ENCODE measurements around the gene SPDYE1. TPM values are rescaled to one million over a fixed set of nuclear protein-coding genes. Genes with fewer than 3 reads are reported as not detected.

The SPDYE1 gene
- total and polyA plus RNA-seq, 2 of the 13 experiments (the other 11 are each of a cell fraction or from before 2014, with no cell fraction given): not detected

- TF ChIP-seq PRDM15 (CRISPR knock-in tag; IDR thresholded peaks at IDR 0.05) (no peak; the same call in 1 of the 2 replicates), WIZ (CRISPR knock-in tag; IDR thresholded peaks at IDR 0.05) (no peak), PRPF4 (IDR thresholded peaks at IDR 0.05; ENCODE audit: low read depth, low read length, poor library complexity, severe bottlenecking) (no peak), ZEB1 (IDR thresholded peaks at IDR 0.05; ENCODE audit: insufficient replicate concordance, low read depth) (no peak), ZNF891 (CRISPR knock-in tag; IDR thresholded peaks at IDR 0.05) (peak; percentile 89), HMG20A (CRISPR knock-in tag; IDR thresholded peaks at IDR 0.05; ENCODE audit: borderline replicate concordance) (no peak), ZNF431 (CRISPR knock-in tag; IDR thresholded peaks at IDR 0.05; ENCODE audit: borderline replicate concordance, low read depth) (peak; percentile 80; the same call in 1 of the 2 replicates), HINFP (CRISPR knock-in tag; IDR thresholded peaks at IDR 0.05; ENCODE audit: low read depth) (0 out of 2 replicates have a peak, but pooled peaks have one; percentile 26), ZNF260 (CRISPR knock-in tag; IDR thresholded peaks at IDR 0.05; ENCODE audit: borderline replicate concordance, low read depth) (no peak), KLF12 (CRISPR knock-in tag; IDR thresholded peaks at IDR 0.05; ENCODE audit: borderline replicate concordance) (peak; percentile 47; the same call in 1 of the 2 replicates), ZZZ3 (CRISPR knock-in tag; IDR thresholded peaks at IDR 0.05; ENCODE audit: borderline replicate concordance) (no peak), REL (CRISPR knock-in tag; conservative IDR thresholded peaks at IDR 0.05) (0 out of 2 replicates have a peak, but pooled peaks have one; percentile 23), ZMYM3 (CRISPR knock-in tag; IDR thresholded peaks at IDR 0.05) (no peak), ZNF704 (CRISPR knock-in tag; IDR thresholded peaks at IDR 0.05; ENCODE audit: borderline replicate concordance) (0 out of 2 replicates have a peak, but pooled peaks have one; percentile 49), ZNF138 (CRISPR knock-in tag; IDR thresholded peaks at IDR 0.05; ENCODE audit: low read depth) (peak; percentile 92)
Observed at GRCh38 chr7:44044315-44045225, 46.9 kb downstream of the SPDYE1 start, which contains the start of gene DBNL (continued).
